CD4-positive, alpha-beta T cell treated with Interleukin-6 for 4 hours (primary cell): ENCODE data around the gene SERPINA1.
"Not testable (repeated sequence)": the region's sequence is repeated elsewhere in the genome, so short reads cannot be mapped to it uniquely, and the experiment has no call there.

ENCODE experiments used
- DNase-seq: peaks from one replicate; pipeline ENCODE4 v3.0.0-alpha.2; 2020; ENCODE audit warnings: mixed read lengths

The SERPINA1 gene

DNA sequence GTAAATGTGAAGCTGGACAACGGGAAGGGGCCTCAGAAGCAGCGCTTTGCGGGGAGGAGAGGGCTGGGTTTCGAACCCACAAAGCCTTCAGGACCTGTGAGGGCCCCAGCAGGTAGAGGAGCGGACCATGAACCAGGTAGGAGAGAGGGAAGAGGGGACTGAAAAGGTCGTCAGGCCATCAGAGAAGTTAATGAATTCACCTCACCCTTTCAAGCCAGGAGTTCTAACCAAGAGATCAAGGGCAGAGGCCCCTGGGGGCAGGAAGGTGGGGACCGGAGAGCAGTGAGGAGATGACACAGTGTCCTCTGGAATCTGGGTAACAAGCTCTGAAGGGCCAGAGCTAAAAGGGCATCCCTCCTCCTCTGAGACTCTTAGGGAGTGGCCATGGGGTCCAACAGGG is 19.4 kb downstream of the SERPINA1 start:
- DNase-seq, result no peak

DNA sequence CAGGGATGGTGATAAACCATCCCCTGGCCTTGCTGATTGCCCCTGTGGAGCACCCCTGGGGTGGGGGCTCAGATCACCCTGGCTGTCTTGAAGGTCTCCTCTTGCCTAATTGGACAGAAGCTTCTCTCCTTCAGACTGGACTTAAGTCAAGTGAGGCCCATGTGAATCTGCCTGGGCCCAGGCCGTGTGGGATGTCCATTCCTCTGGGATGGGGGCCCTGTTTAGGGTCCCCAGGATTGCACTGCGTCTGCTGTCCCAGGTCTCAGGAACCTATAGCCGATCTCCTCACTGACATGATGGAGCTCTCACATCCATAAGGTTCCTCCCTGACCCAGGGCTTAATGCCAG is 20.2 kb downstream of the SERPINA1 start:
- no peak for DNase-seq

DNA sequence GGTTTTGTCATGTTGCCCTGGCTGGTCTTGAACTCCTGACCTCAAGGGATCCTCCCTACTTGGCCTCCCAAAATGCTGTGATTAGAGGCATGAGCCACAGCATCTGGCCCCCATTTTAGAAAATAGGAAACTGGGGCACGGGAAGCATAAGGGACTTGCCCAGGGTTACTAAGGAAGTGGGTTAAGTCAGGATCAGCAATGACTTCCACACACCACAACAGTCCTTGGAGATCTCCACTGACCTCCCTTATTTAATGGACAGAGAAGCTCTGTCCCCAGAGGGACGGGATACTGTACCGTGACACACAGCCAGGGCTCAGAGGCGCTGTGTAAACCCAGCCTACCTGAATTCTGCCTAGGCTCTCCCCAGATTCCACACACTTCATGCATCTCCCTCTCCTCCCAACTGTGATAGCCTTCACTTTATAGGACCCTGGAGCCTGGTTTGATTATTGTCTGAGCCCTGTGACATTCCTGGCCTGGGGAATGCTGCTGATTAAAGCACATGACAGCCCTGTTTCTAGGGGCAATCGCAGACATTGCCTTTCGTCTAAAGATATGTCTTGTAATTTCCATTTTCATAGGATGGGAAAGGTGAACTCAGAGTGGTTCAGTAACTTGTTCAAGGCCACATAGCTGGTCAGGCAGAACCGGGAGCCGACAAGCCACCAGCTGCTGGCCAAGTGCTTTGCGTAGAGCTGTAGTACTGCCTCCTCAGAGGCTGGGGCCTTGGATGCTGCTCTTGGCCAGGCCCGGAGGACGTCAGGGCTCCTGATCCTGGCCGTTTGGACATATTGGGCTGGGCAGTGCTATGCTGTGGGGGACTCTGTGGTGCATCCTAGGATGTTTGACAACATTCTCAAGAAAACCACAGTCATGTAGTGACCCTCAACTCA is 20.8 kb downstream of the SERPINA1 start:
- DNase-seq, result no peak

DNA sequence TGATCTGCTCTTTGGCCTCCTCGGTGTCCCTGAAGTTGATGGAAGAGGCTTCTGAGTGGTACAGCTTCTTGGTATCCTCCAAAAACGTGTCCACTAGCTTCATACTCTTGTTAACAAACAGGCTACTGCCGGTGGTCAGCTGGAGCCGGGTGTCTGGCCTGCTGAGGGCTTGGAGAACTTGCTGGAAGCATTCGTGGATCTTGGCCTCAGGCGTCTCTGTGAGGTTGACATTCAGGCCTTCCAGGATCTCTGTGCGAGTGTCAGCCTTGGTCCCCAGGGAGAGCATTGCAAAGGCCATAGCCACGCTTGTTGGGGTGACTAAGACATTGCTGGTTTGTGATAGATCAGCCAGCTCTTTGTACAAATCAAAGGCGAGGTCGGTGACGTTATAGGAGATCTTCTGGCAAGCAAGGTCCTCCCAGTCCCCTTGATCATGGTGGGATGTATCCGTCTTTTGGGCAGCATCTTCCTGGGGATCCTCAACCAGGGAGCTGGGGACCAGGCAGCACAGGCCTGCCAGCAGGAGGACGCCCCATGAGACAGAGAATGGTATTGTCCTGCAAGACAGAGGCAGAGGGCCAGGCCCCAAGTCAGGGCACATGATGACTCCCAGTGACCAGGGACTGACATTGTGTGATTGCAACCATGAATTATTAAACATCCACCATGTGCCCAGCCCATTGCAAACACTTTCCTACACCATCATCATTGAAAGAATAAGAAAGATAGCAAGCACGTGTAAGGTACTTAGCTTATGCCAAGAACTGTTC is 22.1 kb downstream of the SERPINA1 start, which contains the start of gene SERPINA2:
SERPINA2 (minus strand) TSS at position 553 of the 770 bp plus-strand sequence.
- DNase-seq, result no peak

DNA sequence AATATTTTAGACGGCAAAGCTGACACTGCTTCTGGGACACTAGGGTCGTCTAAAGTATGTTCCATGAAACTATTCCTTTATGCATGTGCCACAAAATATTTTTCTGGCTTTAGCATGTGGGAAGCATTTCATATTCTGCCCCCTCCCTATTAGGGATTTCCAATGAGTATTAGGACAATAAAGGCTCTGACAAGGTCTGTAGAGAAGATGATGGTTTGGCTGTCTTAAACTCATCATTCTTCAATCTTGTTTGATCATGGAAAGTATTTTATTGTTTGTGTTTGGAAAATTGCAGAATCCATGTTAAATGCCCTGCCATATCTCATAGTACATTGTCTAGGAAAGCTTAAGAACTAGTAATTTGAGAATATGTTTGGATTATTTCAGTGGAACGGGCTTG is 22.8 kb downstream of the SERPINA1 start:
- DNase-seq, result no peak

DNA sequence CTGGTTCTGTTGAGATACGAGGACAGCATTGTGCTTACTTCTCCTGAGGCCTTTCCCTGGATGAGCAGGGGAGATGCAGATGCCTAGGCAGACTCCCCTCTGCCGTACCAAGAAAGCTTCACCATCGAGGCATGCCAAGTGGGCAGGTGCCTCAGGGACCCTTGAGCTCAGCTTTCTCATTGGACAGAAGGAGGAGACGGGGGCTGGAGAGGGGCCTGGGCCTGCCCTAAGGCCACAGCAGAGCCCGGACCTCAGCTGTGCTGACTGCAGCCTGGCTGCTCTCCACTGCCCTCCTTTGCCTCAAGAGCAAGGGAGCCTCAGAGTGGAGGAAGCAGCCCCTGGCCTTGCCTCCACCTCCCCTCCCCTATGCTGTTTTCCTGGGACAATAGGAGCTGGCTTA is 23.4 kb downstream of the SERPINA1 start:
- DNase-seq, result no peak

DNA sequence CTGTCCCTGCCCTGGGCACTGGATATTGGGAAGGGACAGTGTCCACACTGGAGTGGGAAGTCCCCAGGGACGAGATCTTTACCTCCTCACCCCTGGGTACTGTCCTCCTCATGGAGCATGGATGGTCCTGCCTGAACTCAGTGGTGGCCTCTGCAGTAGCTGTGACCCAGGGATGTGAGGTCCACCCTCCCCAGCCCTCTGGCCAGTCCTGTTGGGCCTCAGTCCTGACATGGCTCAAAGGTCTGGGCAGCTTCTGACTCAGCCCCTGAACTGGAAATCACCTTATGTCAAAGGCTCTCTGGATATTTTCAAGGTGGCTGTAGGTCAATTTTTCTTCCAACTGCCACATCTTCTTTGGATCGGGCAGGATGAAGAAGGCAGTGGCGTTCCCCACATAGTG is 24.4 kb downstream of the SERPINA1 start:
- DNase-seq, result no peak

DNA sequence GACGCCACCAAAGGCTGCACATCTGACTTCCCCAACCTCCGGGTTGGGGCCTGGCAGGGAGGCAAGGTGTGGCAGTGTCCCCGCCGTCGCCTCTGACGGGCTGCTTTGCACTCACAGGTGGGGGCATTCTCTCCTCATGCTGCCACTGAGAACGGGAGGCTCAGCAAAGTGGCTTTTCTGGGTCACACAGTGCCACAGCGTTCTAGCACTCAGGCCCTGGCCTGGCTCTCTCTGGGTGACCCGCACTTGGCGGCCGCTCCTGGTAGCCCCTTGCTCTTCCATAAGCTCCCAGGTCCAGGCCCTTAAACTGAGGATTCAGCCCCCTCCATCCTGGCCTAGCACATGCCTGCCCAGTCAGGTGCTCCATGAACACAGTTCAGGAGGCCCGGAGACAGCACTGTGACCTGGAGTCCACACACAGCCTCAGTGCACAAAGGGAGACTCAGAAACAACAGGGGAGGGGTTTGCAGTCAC is 25.2 kb downstream of the SERPINA1 start:
- no peak for DNase-seq

DNA sequence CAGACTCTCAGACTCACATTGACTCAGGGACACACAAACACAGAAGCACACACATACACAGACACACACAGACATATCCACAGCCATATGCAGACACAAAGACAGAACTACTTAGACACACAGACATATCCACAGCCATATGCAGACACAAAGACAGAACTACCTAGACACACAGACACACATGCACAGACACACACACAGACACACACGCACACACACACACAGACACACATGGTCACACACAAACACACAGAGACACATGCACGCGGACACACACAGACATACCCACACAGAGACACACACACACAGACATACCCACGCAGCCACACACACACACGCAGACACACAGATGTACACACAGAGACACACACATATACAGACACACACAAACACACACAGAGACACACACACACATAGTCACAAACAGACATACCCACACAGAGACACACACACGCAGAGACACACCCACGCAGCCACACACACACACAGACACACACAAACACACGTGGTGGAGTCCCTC is 25.7 kb downstream of the SERPINA1 start:
- DNase-seq, result no peak

DNA sequence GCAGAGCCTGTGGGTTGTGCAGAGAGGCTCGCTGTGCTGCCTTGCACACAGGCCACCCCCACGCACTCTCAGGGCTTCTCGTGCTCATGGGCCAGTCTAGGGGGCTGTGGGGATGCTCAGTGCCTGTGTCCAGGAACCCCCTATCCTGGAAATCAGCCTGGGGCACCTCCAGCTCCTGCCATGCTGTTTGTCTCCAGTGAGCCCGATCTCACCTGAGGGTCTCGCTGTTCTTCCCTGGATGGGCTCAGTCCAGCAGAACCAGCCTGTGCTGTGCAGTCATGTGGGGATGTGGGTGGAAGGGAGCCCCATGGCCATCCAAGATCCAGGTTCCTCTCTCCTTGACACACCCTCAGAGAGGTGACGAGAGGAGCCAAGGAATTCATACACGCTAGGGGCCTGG is 26.7 kb downstream of the SERPINA1 start:
- no peak for DNase-seq

DNA sequence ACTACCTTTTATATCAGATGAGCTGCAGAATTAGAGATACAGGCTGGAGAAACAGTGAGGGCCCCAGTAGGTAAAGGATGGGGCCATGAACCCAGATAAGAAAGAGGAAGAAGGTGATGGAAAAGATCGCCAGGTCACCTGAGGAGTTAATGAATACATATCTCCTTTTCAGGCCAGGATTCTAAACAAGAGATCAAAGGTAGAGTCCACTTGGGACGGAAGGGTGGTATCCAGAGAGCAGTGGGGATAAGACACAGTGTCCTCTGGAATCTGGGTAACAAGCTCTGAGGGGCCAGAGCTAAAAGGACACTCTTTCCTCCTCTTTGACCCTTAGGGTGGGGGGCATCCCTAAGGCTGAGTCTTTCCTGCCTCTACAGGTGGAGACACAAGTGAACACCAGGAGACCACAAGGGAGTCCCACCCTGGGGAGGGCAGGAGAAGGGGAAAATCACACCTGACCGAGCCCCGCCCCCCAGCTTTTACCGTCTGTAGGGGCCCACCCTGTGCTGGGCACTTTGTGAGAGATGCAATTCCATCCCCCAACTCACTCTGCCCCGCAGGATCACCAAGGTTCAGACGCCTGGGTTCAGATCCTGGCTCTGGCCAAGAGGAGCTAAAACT is 27.3 kb downstream of the SERPINA1 start:
- no peak for DNase-seq

DNA sequence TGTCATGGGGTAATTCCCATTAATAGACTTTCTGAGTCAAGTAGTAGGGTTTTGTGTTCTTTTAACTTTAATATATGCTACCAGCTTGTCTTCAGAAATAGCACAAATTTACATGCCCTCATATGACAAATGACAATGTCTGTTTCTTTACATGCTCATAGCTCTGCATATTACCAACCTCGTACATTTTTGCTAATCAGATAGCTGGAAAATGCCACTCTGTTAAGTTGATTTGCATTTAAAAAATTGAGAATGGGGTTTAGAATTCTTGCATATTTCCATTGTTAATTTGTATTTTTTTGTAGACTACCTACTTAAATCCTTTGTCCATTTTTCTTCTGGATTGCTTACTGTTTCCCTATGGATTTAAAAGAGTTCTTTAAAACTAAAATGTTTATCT is 31.2 kb downstream of the SERPINA1 start:
- DNase-seq, result no peak

DNA sequence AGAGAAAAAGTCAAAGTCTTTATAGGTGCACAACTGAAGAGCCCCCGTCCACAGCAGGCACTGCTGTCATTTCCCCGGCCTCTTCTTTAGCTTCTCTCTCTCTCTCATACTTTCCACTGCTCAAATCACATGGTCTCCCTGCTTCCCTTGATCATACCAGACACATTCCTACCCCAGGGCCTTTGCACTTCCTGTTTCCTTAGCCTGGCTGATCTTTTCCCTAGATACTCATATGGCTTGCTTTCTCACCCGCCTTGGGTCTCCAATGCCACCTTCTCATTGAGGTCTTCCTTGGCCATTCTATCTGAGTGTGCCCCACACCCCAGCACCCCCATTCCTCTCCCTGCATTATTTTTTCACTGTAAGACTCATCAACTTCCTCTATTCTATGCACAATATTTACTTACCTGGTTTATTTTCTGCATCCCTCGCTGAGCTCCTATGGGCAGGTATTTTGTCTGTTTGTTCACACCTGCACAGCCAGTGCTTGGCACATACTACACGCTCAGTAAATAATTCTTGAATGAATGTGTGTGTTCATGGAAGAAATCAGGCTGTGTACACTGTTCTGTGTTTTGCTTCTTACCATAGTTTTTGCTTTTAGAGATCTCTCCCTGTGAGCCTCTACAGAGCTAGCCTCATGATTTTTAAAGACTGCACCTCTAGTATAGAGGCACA is 31.9 kb downstream of the SERPINA1 start:
- no peak for DNase-seq

DNA sequence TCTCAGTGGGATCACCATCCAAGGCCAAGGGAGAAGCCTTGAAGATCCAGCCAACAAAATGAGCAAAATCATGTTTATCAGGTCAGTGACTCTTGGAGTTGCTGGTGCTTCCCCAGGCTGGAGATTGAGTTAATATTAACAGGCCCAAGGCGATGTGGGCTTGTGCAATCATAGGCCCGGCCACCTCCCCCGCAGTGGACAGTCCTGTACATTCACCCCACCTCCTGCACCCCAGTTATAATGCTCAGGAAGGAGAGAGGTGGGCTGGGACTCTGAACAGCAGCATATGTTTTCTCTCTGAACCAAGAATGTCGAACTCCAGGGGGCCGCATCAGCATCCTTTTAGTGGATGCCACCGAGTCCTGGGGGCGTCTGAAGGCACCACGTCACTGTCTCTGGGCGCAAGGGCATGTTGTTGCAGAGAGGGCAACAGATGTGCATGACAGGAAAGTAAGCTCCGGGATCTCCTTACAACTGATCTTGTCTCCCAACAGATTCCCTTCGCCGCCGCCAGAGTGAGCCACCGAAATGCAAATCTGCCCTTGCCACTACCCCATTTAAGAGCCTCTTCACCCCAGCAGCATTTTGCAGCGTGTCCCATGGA is 33.1 kb downstream of the SERPINA1 start:
- DNase-seq, result no peak

DNA sequence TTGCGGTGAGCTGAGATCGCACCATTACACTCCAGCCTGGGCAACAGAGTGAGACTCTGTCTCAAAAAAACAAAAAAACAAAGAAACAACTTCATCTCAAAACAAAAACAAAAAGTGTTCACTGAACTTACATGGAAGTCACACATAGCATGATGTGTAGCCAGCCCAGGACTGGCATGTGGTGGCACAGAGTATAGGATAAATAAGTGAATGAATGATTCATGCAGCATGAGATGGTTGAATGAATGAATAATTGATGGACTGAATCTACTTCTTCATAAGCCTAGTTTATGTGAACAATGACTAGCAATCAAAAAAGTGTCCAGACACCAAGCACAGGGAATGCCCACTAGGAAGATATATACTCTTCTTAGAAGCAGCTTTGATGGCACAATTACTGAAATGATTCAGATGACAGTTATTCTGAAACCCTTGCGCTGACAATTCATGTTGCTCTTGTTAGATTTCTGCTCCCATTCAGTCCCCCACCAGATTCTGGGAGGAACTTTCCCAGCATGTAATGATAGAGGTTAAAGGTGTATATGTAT is 33.7 kb downstream of the SERPINA1 start:
- no peak for DNase-seq

DNA sequence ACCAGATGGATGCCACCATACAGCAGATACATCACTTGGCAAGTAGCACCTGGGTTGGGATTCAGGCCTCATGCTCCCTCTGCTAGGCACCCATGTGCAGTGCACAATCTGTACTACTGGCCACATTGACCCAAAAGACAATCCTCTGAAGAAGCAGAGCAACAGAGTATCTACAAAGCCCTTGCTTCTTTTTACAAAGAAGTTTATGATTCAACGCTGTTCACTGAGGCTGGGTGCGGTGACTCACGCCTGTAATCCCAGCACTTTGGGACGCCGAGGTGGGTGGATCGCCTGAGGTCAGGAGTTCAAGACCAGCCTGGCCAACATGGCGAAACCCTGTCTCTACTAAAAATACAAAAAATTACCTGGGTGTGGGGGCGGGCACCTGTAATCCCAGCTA is 34.2 kb downstream of the SERPINA1 start:
- DNase-seq, result not testable (repeated sequence)

DNA sequence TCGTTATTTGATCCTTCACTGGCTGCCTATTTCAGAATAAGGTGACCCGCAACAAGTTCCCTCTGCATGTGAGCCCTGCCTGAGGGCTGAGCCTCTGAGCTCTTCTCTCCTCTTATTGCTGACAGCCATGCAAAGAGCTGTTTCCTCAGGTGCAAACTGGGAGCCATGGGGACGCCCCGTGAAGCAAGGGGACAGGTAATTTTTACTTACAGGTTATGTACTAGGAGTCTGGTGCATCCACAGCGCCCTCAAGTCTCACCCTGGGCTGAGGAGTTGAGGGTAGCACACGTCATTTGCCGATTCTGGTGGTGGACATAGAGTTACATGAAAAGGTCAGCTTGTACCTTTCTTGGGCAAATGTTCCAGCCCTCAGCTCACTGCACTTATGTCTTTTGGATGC is 39.1 kb downstream of the SERPINA1 start:
- no peak for DNase-seq

DNA sequence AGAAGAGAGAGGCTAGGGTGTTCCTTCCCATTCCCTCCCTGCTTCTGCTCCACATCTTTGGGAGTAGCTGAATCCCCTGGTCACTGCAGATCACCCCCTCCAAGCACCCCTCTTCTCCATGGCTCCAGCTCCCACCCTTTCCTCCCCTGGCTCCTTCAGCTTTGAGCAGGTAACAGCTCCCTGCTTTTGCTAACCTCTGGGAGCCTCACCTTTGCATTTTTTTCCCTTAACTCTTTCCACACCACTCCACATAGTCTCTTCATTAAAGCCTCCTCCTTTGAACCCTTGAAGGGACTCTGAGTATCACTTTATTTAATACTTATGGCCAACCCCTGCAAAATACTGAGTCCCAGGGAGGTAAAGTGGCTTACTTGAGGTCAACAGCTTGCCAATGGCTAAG is 39.6 kb downstream of the SERPINA1 start:
- no peak for DNase-seq

DNA sequence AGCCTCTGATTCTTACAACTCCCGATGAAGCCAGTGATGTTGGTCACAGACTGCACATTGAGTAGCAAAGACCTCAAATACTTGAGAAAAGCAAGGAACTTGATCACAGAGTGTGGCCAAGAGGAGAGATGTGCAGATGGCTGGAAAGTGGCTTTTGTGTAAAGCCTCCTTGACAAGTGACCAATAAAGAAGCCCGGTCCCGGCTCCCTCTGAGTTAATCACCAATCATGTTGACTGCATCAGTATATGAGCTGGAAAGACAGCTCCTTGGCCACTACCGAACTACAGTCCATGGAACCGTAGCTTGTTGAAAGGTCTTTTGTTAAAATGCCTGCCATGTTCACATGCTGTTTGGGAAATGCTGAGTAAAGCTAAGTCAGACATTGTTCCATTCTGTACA is 41.6 kb downstream of the SERPINA1 start:
- DNase-seq, result no peak

DNA sequence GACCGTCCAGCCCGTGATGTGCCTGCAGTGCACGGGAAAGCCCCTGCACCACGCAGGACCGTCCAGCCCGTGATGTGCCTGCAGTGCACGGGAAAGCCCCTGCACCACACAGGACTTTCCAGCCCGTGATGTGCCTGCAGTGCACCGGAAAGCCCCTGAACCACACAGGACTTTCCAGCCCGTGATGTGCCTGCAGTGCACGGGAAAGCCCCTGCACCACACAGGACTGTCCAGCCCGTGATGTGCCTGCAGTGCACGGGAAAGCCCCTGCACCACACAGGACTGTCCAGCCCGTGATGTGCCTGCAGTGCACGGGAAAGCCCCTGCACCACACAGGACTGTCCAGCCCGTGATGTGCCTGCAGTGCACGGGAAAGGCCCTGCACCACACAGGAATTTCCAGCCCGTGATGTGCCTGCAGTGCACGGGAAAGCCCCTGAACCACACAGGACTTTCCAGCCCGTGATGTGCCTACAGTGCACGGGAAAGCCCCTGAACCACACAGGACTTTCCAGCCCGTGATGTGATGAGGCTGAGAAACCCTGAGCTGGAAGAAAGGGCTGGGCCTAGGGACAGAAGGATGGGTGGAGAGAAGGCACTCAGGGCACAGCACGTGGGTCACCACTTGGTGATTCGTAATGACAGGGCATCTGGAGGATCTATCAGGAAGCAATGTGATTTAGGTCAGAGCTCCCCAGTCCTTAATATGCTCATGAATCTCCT is 42.2 kb downstream of the SERPINA1 start:
- DNase-seq, result not testable (repeated sequence)

DNA sequence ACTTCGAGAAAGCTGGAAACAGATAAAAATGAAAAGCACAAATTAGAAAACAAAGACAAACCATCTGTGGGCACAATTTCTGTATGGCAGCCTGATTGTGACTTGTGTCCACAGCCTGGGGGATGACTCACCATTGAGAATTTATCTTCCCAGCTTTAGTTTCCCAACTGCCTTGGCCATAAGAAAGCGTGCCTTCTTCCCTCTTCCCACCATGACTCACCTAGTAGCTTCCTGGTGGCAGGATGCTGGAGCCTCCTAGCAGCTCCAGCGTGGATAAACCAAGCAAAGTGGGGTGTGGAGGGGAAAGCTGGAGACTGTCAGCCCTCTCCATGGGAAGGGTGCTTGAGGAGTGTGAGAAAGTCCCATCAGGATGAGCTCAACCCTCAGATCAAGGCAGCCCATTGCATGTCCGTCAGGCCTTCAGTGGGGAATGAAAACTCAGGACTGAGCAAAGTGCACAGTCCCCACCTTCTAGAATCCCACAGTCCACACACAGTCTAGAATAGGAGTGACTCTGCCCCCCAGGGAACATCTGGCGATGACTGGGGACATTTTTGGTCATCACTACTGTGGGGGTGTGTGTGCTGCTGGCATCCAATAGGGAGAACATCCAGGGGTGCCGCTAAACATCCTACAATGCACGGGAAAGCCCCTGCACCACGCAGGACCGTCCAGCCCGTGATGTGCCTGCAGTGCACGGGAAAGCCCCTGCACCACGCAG is 42.9 kb downstream of the SERPINA1 start:
- DNase-seq, result no peak
